Mesothelial cell of epicardium (in vitro differentiated cells): ENCODE measurements around the gene CBLIF. TPM values are rescaled to one million over a fixed set of nuclear protein-coding genes. Genes with fewer than 3 reads are reported as not detected.

ENCODE experiments used
- DNase-seq, 2 experiments: peaks; one replicate each; pipeline ENCODE4 v3.0.0; 2021; ENCODE audit warnings: low spot score in 2 of 2; ENCODE audit not compliant: unreplicated experiment in 2 of 2
- H3K27ac Mint-ChIP-seq: 2 replicates; pipeline ENCODE4 v1.8.0; 2021; ENCODE audit warnings: mixed read lengths
- H3K27me3 Mint-ChIP-seq: 2 replicates; pipeline ENCODE4 v1.8.0; 2021; ENCODE audit warnings: low read depth, mixed read lengths
- H3K36me3 Mint-ChIP-seq: 2 replicates; pipeline ENCODE4 v1.8.0; 2021; ENCODE audit warnings: mixed read lengths
- H3K4me1 Mint-ChIP-seq: 2 replicates; pipeline ENCODE4 v1.8.0; 2021; ENCODE audit warnings: mixed read lengths
- H3K4me3 Mint-ChIP-seq: 2 replicates; pipeline ENCODE4 v1.8.0; 2021; ENCODE audit warnings: mild to moderate bottlenecking, moderate library complexity, mixed read lengths
- H3K9me3 Mint-ChIP-seq: 2 replicates; pipeline ENCODE4 v1.8.0; 2021; ENCODE audit warnings: mixed read lengths
- CTCF ChIP-seq: fragments of 200-600 bp; sonication (generic); IDR thresholded peaks from one replicate; pipeline ENCODE4 v1.5.0; 2021; ENCODE audit warnings: antibody characterized with exemption; ENCODE audit not compliant: unreplicated experiment
- total RNA-seq: library from RNA; stranded (reverse); gene quantifications from 3 replicates; pipeline ENCODE4 v1.2.1, GENCODE V29; 2021

The CBLIF gene
- total RNA-seq, 1 donor from 2014 or later: not detected

DNA sequence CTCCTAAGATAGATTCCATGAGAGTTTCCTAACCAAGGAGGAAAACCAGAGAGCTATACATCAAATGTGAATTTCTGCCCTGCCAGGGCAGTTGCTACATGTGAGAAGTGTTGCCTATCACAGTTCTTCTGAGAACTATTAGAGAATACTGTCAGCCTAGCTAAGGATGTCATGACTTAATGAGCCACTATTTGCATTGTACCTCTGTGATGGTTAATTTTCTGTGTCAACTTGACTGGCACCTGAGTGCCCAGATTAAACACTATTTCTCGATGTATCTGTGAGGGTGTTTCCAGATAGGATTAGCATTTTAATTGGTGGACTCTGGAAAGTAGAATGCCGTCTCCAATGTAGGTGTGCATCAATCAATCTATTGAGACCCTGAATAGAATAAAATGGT is 22.6 kb upstream of the CBLIF start:
- Mint-ChIP-seq H3K27ac (no peak overlapping the region), H3K4me3 (no peak overlapping the region), H3K4me1 (no peaks in the 10 kb centered on the region)

DNA sequence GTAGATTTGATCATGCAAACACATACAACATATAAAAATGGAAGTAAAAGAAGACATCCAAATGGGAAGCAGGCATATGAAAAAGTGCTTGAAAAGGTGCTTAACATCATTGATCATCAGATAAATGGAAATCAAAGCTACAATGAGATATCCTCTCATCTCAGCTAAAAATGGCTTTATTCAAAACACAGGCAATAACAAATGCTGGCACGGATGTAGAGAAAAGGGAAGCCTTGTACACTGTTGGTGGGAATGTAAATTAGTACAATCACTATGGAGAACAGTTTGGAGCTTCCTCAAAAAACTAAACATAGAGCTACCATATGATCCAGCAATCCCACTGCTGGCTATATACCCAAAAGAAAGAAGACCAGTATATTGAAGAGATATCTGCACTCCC is 21.5 kb upstream of the CBLIF start:
- no peaks in the 10 kb centered on the region for H3K4me1 Mint-ChIP-seq
- no peaks in the 10 kb centered on the region for H3K27me3 Mint-ChIP-seq
- no peaks in the 10 kb centered on the region for H3K36me3 Mint-ChIP-seq
- no peak overlapping the region for H3K27ac Mint-ChIP-seq
- H3K4me3 Mint-ChIP-seq: no peak overlapping the region
- peaks cover 27% of the 10 kb centered on the region for H3K9me3 Mint-ChIP-seq
- DNase-seq: no peak
- no peak for TF ChIP-seq CTCF

More for the DNA sequence above, 22.6 kb upstream of the CBLIF start:
- no peaks in the 10 kb centered on the region for H3K27me3 Mint-ChIP-seq
- no peak for DNase-seq
- H3K9me3 Mint-ChIP-seq: peaks cover 28% of the 10 kb centered on the region
- TF ChIP-seq CTCF: no peak
- H3K36me3 Mint-ChIP-seq: no peaks in the 10 kb centered on the region

DNA sequence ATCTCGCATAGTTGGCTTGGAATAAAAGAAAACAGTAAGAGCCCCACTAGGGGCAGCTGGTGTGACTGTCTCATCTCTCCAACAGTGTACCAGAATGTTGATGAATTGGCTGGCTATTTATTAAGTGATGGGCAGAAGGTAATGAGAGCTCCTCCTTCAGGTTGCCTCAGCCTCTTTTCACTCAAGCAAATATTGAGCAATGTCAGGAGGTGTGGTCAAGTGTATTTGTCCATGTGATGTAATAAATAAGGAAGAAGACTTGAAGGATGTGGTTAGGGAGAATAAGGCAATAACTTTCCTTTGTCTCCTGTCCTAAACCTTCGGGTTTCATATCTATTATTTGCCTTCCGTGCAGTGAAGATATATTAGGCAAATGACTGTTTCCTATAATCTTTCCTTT is 21.1 kb upstream of the CBLIF start, which contains the start of gene TCN1:
Gene TCN1, minus strand, starts transcription at position 91 of the 400 bp plus-strand sequence. Its CDS starts 17 bp downstream, at position 74.
- Mint-ChIP-seq H3K9me3 (peaks cover 23% of the 10 kb centered on the region), H3K27me3 (no peaks in the 10 kb centered on the region), H3K36me3 (no peaks in the 10 kb centered on the region), H3K27ac (no peak within 1 kb of the TSS), H3K4me3 (no peak within 1 kb of the TSS), H3K4me1 (no peaks in the 10 kb centered on the region)
- no peak for DNase-seq
- no peak for TF ChIP-seq CTCF

DNA sequence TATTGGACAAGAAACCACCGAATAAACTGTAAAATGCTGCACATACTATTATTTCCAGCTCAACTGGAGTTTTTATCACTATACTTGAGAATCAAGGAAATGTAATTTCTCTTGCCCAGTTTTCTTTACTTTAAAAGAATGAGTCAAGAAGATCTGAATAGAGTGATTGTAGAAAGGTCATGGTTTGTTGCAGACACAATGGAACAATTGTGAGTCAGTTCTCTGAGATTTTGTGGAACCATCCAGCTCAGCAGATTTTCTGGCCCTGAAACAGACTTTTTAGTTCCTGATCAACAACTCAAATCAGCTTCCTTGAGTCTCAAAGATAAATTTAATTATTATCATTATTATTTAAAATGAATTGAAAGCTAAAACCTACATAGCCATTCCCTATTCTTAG is 19.7 kb upstream of the CBLIF start:
- Mint-ChIP-seq H3K4me1 (no peaks in the 10 kb centered on the region), H3K9me3 (peaks cover 10% of the 10 kb centered on the region), H3K27ac (no peak overlapping the region), H3K36me3 (no peaks in the 10 kb centered on the region), H3K27me3 (no peaks in the 10 kb centered on the region), H3K4me3 (no peak overlapping the region)
- TF ChIP-seq CTCF: no peak
- DNase-seq: no peak

DNA sequence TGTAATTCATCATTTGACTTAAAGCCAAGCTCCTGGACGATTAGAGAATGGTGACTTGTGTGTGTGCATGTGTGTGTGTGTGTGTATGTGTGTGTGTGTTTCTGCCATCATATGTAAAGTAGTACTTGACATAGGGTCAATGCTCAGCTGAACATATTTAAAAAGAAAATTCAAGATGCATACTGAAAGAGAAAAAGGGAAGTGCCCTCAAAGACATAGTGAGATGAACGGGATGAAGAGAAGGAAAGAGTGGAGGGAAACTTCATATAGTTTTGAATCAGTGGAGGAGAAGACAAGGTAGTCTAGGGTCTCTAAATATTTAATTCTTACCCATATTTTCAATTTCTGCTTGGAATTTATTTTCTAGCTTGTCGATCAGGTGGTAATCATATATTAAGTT is 17.0 kb upstream of the CBLIF start:
- Mint-ChIP-seq H3K9me3 (peaks cover 3% of the 10 kb centered on the region), H3K4me1 (no peaks in the 10 kb centered on the region), H3K27me3 (no peaks in the 10 kb centered on the region), H3K4me3 (no peak overlapping the region), H3K36me3 (no peaks in the 10 kb centered on the region), H3K27ac (no peak overlapping the region)
- no peak for TF ChIP-seq CTCF
- DNase-seq: no peak

DNA sequence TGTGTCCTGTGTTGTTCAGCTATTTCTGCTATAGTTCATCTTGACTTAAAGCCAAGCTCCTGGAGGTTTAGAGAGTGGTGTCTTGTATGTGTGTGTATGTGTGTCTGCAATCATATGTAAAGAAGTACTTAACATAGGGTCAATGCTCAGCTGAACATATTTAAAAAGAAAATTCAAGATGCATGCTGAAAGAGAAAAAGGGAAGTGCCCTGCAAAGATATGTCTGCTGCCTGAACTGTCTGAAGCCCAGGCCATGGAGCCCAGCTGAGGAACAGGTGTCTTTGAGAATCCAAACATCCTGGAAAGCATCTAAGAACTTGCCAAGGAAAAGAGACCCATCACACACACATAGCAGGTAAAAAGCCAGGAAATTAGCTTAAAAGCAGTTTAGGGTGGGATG is 14.4 kb upstream of the CBLIF start:
- Mint-ChIP-seq H3K4me3 (no peak overlapping the region), H3K9me3 (no peaks in the 10 kb centered on the region), H3K4me1 (no peaks in the 10 kb centered on the region), H3K27me3 (no peaks in the 10 kb centered on the region), H3K36me3 (no peaks in the 10 kb centered on the region), H3K27ac (no peak overlapping the region)
- TF ChIP-seq CTCF: no peak
- DNase-seq: no peak
